ENCODE measurements around the gene RAB15.

The RAB15 gene

DNA sequence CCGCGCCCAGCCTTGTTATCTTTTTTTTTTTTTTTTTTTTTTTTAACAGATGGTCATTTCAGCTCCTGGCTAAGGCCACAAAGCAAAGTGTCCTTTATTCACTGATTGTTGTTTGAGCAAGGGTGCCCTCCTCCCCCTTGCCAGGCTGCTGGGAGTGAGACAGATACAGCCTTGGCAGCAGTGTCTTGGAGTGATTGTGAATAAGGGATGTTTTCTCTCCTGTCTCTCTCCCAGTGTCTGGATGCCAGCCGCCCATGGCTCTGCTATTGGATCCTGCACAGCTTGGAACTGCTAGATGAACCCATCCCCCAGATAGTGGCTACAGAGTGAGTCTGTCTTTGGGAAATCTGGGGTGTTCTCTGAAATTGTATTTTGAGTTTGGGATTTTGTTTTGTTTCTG, 43.3 kb upstream of the RAB15 start:
- DNase-seq: no peak
- Histone ChIP-seq H2AFZ (ENCODE audit: low read length) (no peak overlapping the region), H3F3A (ENCODE audit: insufficient read depth, low read length) (no peaks in the 10 kb centered on the region), H3K36me3 (replicated peaks; ENCODE audit: insufficient read depth, low read length) (no peaks in the 10 kb centered on the region), H3K27me3 (replicated peaks; ENCODE audit: insufficient read depth, low read length) (no peaks in the 10 kb centered on the region), H3K9me2 (replicated peaks; ENCODE audit: insufficient read depth, low read length) (no peaks in the 10 kb centered on the region), H3K4me1 (ENCODE audit: low read length) (no peaks in the 10 kb centered on the region), H3K4me3 (ENCODE audit: low read length) (no peak overlapping the region), H3K4me2 (ENCODE audit: low read depth, low read length) (no peak overlapping the region), H3K9ac (ENCODE audit: low read length) (no peak overlapping the region), H4K20me1 (ENCODE audit: insufficient read depth, low read length) (no peaks in the 10 kb centered on the region), H3K79me2 (ENCODE audit: low read length) (no peaks in the 10 kb centered on the region), H3K27ac (ENCODE audit: low read length) (no peak overlapping the region), H3K9me3 (replicated peaks; ENCODE audit: insufficient read depth, low read length) (no peaks in the 10 kb centered on the region)
- no peak for TF ChIP-seq EZH2 (optimal IDR thresholded peaks at IDR 0.05; ENCODE audit: low read depth, low read length)
- TF ChIP-seq EZH2phosphoT487 (IDR thresholded peaks at IDR 0.05; ENCODE audit: low read length): no peak
- TF ChIP-seq, protein P1, sequence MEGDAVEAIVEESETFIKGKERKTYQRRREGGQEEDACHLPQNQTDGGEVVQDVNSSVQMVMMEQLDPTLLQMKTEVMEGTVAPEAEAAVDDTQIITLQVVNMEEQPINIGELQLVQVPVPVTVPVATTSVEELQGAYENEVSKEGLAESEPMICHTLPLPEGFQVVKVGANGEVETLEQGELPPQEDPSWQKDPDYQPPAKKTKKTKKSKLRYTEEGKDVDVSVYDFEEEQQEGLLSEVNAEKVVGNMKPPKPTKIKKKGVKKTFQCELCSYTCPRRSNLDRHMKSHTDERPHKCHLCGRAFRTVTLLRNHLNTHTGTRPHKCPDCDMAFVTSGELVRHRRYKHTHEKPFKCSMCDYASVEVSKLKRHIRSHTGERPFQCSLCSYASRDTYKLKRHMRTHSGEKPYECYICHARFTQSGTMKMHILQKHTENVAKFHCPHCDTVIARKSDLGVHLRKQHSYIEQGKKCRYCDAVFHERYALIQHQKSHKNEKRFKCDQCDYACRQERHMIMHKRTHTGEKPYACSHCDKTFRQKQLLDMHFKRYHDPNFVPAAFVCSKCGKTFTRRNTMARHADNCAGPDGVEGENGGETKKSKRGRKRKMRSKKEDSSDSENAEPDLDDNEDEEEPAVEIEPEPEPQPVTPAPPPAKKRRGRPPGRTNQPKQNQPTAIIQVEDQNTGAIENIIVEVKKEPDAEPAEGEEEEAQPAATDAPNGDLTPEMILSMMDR (IDR thresholded peaks at IDR 0.05; ENCODE audit: low read length): no peak

DNA sequence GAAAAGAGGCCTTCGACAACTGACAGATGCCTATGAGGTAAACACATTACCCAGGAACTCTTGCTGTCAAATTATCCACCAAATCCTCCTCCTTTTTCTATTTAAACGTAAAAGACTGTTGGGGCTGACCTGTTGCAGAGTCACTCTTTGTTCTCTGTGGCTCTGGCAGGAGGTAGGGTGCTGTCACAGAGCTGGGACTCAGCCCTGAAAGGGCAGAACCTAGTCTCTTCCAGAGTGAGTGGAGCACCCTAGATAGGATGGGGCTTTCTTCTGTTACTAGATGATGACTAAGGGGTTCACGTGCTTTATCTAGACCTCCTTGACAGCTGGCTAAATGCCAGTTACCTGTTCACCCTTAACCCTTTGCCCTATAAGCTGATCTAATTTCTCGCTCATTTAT, 40.2 kb upstream of the RAB15 start:
- no peak overlapping the region for H3K4me3 ChIP-seq (ENCODE audit: low read length)
- H4K20me1 ChIP-seq (ENCODE audit: insufficient read depth, low read length): no peaks in the 10 kb centered on the region
- TF ChIP-seq EZH2phosphoT487 (IDR thresholded peaks at IDR 0.05; ENCODE audit: low read length): no peak
- no peak for TF ChIP-seq EZH2 (optimal IDR thresholded peaks at IDR 0.05; ENCODE audit: low read depth, low read length)
- TF ChIP-seq, protein P1 (IDR thresholded peaks at IDR 0.05; ENCODE audit: low read length): no peak
- H3K9me3 ChIP-seq (replicated peaks; ENCODE audit: insufficient read depth, low read length): no peaks in the 10 kb centered on the region
- no peaks in the 10 kb centered on the region for H3K4me1 ChIP-seq (ENCODE audit: low read length)
- H3F3A ChIP-seq (ENCODE audit: insufficient read depth, low read length): no peaks in the 10 kb centered on the region
- no peak overlapping the region for H2AFZ ChIP-seq (ENCODE audit: low read length)
- H3K27ac ChIP-seq (ENCODE audit: low read length): no peak overlapping the region
- DNase-seq: no peak
- H3K4me2 ChIP-seq (ENCODE audit: low read depth, low read length): no peak overlapping the region
- no peak overlapping the region for H3K9ac ChIP-seq (ENCODE audit: low read length)
- no peaks in the 10 kb centered on the region for H3K79me2 ChIP-seq (ENCODE audit: low read length)
- no peaks in the 10 kb centered on the region for H3K9me2 ChIP-seq (replicated peaks; ENCODE audit: insufficient read depth, low read length)
- H3K36me3 ChIP-seq (replicated peaks; ENCODE audit: insufficient read depth, low read length): no peaks in the 10 kb centered on the region
- no peaks in the 10 kb centered on the region for H3K27me3 ChIP-seq (replicated peaks; ENCODE audit: insufficient read depth, low read length)

DNA sequence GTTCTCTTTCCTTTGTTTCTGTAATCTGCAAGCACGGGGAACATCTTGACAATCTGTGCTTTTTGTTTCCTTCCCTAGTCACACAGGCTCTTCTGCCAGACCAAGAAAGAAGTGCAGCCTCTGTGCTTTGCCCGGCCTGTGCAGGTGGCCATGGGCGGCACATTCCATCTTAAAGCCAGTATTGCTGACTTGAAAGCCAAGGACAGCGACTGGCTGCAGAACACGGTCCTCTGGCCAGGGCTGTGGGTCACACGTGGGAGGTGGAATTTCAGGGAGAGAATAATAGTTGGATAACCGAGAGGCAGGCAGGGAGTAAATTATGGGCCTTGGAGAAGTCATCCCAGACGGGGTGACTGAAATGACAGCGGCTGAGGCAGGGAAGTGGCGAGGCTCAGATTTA, 39.4 kb upstream of the RAB15 start:
- Histone ChIP-seq H3K27me3 (replicated peaks; ENCODE audit: insufficient read depth, low read length) (no peaks in the 10 kb centered on the region), H3K79me2 (ENCODE audit: low read length) (no peaks in the 10 kb centered on the region), H3K9ac (ENCODE audit: low read length) (no peak overlapping the region), H2AFZ (ENCODE audit: low read length) (no peak overlapping the region), H3K27ac (ENCODE audit: low read length) (no peak overlapping the region), H3K36me3 (replicated peaks; ENCODE audit: insufficient read depth, low read length) (no peaks in the 10 kb centered on the region), H3K4me3 (ENCODE audit: low read length) (no peak overlapping the region), H3F3A (ENCODE audit: insufficient read depth, low read length) (no peaks in the 10 kb centered on the region), H3K9me2 (replicated peaks; ENCODE audit: insufficient read depth, low read length) (no peaks in the 10 kb centered on the region), H4K20me1 (ENCODE audit: insufficient read depth, low read length) (no peaks in the 10 kb centered on the region), H3K4me2 (ENCODE audit: low read depth, low read length) (no peak overlapping the region), H3K9me3 (replicated peaks; ENCODE audit: insufficient read depth, low read length) (no peaks in the 10 kb centered on the region), H3K4me1 (ENCODE audit: low read length) (no peaks in the 10 kb centered on the region)
- DNase-seq: no peak
- TF ChIP-seq EZH2phosphoT487 (IDR thresholded peaks at IDR 0.05; ENCODE audit: low read length): no peak
- TF ChIP-seq, protein P1 (IDR thresholded peaks at IDR 0.05; ENCODE audit: low read length): no peak
- no peak for TF ChIP-seq EZH2 (optimal IDR thresholded peaks at IDR 0.05; ENCODE audit: low read depth, low read length)
